ENCODE results near the gene KHK.

The KHK gene

DNA sequence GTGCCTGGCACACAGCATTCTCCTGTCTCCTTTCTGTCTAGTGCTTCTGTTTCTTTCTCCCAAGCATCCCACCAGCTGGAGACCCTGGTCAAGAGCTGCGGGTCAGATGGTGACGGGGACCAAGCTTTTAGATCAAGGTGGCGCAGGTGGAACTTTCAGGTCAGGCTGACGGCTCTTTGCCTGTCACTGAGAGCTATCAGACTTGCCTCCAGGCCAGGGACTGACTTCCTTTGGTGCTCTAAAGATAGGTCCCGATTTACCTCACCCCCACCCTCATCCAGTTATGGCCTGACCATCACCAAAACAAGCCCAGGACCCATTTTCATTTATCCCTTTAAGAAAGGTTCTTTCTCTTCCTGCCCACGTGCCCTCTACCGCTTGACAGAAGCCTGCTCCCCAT is 9.3 kb upstream of the KHK start:
- H3K79me2 ChIP-seq (ENCODE audit: control insufficient read depth, low read length) = no peaks in the 10 kb centered on the region
- H3K36me3 ChIP-seq (ENCODE audit: control insufficient read depth, low read length) = no peaks in the 10 kb centered on the region
- peaks cover 78% of the 10 kb centered on the region for H3K4me1 ChIP-seq (ENCODE audit: control insufficient read depth, low read length)
- H3K4me3 ChIP-seq (ENCODE audit: low read length) = no peak overlapping the region
- H3K9me3 ChIP-seq (ENCODE audit: control insufficient read depth, insufficient read depth, low read length) = no peaks in the 10 kb centered on the region
- H3K4me2 ChIP-seq (ENCODE audit: low read length) = peak overlapping the region; percentile 23; the same call in 1 of the 2 replicates
- no peak overlapping the region for H3K27ac ChIP-seq (ENCODE audit: low read depth, low read length)
- no peaks in the 10 kb centered on the region for H3K9me2 ChIP-seq (replicated peaks; ENCODE audit: control insufficient read depth, low read length)
- no peaks in the 10 kb centered on the region for H3K27me3 ChIP-seq (ENCODE audit: control insufficient read depth, low read length)
- H4K20me1 ChIP-seq (ENCODE audit: control insufficient read depth, insufficient read depth, low read depth, low read length) = no peaks in the 10 kb centered on the region
- H3F3A ChIP-seq (ENCODE audit: control insufficient read depth, insufficient read depth) = peaks cover 15% of the 10 kb centered on the region
- TF ChIP-seq, protein P1, sequence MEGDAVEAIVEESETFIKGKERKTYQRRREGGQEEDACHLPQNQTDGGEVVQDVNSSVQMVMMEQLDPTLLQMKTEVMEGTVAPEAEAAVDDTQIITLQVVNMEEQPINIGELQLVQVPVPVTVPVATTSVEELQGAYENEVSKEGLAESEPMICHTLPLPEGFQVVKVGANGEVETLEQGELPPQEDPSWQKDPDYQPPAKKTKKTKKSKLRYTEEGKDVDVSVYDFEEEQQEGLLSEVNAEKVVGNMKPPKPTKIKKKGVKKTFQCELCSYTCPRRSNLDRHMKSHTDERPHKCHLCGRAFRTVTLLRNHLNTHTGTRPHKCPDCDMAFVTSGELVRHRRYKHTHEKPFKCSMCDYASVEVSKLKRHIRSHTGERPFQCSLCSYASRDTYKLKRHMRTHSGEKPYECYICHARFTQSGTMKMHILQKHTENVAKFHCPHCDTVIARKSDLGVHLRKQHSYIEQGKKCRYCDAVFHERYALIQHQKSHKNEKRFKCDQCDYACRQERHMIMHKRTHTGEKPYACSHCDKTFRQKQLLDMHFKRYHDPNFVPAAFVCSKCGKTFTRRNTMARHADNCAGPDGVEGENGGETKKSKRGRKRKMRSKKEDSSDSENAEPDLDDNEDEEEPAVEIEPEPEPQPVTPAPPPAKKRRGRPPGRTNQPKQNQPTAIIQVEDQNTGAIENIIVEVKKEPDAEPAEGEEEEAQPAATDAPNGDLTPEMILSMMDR (IDR thresholded peaks at IDR 0.05; ENCODE audit: low read depth, low read length, poor library complexity, severe bottlenecking) = no peak
- no peak for TF ChIP-seq EZH2phosphoT487 (IDR thresholded peaks at IDR 0.05; ENCODE audit: borderline replicate concordance, low read length)

DNA sequence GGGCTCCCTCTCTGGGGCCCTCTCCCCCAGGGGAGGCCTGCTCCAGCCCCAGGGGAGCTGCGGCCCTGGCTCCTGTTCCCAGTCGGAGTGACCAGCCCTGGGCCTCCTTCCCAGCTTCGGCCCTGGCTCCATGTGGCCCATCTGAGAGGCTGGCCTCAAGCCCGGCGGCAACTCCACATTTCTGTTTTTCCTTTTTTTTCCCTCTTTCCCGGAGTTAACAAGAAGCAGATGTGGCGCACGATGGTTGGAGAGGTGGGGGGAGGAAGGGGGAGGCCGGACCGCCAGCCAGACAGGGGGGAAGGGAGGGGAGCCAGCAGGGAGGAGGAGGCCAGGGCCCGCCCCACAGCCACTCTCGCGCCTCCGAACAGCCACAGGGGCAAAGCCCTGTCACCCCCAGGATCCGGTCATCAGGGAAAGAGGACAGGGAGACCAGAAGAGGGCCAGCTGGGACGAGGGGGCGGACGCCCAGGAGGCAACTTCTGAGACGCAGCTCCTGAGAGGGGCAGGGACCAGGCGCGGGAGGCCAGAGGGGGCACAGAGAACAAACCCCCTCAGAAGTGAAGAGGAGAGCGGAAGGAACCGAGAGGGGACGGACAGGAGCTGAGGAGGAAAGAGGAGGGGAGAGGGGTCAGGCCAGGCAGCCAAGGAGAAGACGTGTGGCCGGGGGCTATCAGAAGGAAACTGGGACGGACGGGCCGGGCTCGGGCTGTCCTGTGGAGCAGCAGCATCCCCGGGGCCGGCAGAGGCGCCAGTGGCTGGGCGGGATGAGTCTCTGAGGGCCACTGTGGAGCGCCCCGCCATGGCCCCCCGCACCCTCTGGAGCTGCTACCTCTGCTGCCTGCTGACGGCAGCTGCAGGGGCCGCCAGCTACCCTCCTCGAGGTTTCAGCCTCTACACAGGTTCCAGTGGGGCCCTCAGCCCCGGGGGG is 8.0 kb upstream of the KHK start, which contains the start of gene EMILIN1:
EMILIN1 (plus strand) TSS at position 349 of the 928 bp plus-strand sequence; CDS start at position 800, 451 bp downstream.
- Histone ChIP-seq H3K4me3 (ENCODE audit: low read length) (peak within 1 kb of the TSS; percentile 30), H3K27me3 (ENCODE audit: control insufficient read depth, low read length) (no peaks in the 10 kb centered on the region), H3F3A (ENCODE audit: control insufficient read depth, insufficient read depth) (peaks cover 12% of the 10 kb centered on the region), H3K4me2 (ENCODE audit: low read length) (peak within 1 kb of the TSS; percentile 33), H3K36me3 (ENCODE audit: control insufficient read depth, low read length) (no peaks in the 10 kb centered on the region), H3K9me2 (replicated peaks; ENCODE audit: control insufficient read depth, low read length) (no peaks in the 10 kb centered on the region), H3K4me1 (ENCODE audit: control insufficient read depth, low read length) (peaks cover 70% of the 10 kb centered on the region), H3K27ac (ENCODE audit: low read depth, low read length) (no peak within 1 kb of the TSS), H4K20me1 (ENCODE audit: control insufficient read depth, insufficient read depth, low read depth, low read length) (no peaks in the 10 kb centered on the region), H3K79me2 (ENCODE audit: control insufficient read depth, low read length) (no peaks in the 10 kb centered on the region), H3K9me3 (ENCODE audit: control insufficient read depth, insufficient read depth, low read length) (no peaks in the 10 kb centered on the region)
- TF ChIP-seq, protein P1 (IDR thresholded peaks at IDR 0.05; ENCODE audit: low read depth, low read length, poor library complexity, severe bottlenecking) = no peak
- no peak for TF ChIP-seq EZH2phosphoT487 (IDR thresholded peaks at IDR 0.05; ENCODE audit: borderline replicate concordance, low read length)

DNA sequence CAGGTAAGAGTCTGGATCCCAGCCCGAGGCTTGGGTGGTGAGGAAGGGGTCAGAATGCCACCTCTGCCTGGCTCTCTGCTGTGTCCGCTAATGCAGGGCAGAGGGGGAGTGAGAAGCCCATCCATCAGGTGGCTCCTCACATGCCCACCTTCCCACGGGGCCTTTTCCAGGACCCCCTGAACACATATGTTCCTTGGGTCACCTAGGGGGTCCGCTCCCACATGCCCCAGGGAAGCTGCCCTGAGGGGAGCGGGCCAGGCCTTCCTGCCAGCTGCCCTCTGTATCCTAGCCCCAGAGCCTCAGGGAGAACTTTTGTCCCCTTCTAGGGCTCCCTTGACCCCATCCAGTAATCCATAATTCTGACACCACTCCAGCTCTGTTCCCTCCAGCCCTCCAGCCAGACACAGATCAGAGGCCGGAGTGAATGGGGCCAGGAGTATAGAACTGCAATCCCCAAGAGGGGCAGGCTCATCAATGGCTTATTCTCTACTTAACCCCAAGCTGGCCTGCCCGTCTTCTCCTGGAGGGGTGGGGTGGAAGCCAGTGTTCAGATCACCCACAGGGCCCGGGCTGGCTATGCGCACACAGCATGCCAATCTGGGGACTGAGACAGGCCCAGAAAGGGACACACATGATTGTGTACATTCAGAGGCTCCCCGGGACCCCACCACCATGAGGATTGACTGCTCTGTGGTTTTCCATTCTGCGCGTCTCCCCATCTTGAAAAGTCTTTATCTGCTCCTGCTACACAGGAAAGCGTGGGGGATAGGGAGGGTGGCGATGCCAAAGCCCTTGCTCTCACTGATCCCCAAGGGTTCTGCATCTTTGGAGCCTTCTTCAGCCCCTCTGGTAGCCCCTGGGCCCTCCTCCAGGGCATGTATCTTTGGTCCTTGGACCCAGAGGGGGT is 7.1 kb upstream of the KHK start:
- H3F3A ChIP-seq (ENCODE audit: control insufficient read depth, insufficient read depth) = peaks cover 8% of the 10 kb centered on the region
- H3K9me2 ChIP-seq (replicated peaks; ENCODE audit: control insufficient read depth, low read length) = no peaks in the 10 kb centered on the region
- no peaks in the 10 kb centered on the region for H3K79me2 ChIP-seq (ENCODE audit: control insufficient read depth, low read length)
- TF ChIP-seq, protein P1 (IDR thresholded peaks at IDR 0.05; ENCODE audit: low read depth, low read length, poor library complexity, severe bottlenecking) = no peak
- no peak for TF ChIP-seq EZH2phosphoT487 (IDR thresholded peaks at IDR 0.05; ENCODE audit: borderline replicate concordance, low read length)
- no peak overlapping the region for H3K27ac ChIP-seq (ENCODE audit: low read depth, low read length)
- H4K20me1 ChIP-seq (ENCODE audit: control insufficient read depth, insufficient read depth, low read depth, low read length) = no peaks in the 10 kb centered on the region
- peaks cover 60% of the 10 kb centered on the region for H3K4me1 ChIP-seq (ENCODE audit: control insufficient read depth, low read length)
- H3K4me2 ChIP-seq (ENCODE audit: low read length) = peak overlapping the region; percentile 33; the same call in 1 of the 2 replicates
- no peaks in the 10 kb centered on the region for H3K36me3 ChIP-seq (ENCODE audit: control insufficient read depth, low read length)
- H3K9me3 ChIP-seq (ENCODE audit: control insufficient read depth, insufficient read depth, low read length) = no peaks in the 10 kb centered on the region
- H3K27me3 ChIP-seq (ENCODE audit: control insufficient read depth, low read length) = no peaks in the 10 kb centered on the region
- H3K4me3 ChIP-seq (ENCODE audit: low read length) = peak overlapping the region; percentile 30; the same call in 1 of the 2 replicates

Data from DOHH2 (cell line).